ENCODE measurements around the gene SNPH. TPM values are rescaled to one million over a fixed set of nuclear protein-coding genes. Genes with fewer than 3 reads are reported as not detected.

Gene SNPH
- total RNA-seq, 1 donor: 9.4 TPM

GRCh38 chr20:1297486-1297885 is 31.4 kb downstream of the SNPH start:
- Histone ChIP-seq H3K36me3 (ENCODE audit: insufficient read depth, low read length) (no peaks in the 10 kb centered on the region), H3K79me2 (ENCODE audit: insufficient read depth, low read length) (no peaks in the 10 kb centered on the region), H3K4me3 (ENCODE audit: insufficient read depth, low read length) (no peak overlapping the region), H3K27me3 (ENCODE audit: insufficient read depth, low read length) (no peaks in the 10 kb centered on the region), H2AFZ (ENCODE audit: low read length) (no peak overlapping the region), H3K27ac (ENCODE audit: low read depth, low read length) (no peak overlapping the region), H3K4me2 (ENCODE audit: insufficient read depth, low read length) (no peak overlapping the region), H3K9me3 (ENCODE audit: low read depth, low read length) (no peaks in the 10 kb centered on the region), H3K4me1 (ENCODE audit: insufficient read depth, low read length) (peaks cover 8% of the 10 kb centered on the region), H4K20me1 (ENCODE audit: insufficient read depth, low read length) (peaks cover 3% of the 10 kb centered on the region)
- DNase-seq (ENCODE audit: insufficient read length, low spot score, missing footprints): no peak
- no peak for TF ChIP-seq CTCF (IDR thresholded peaks at IDR 0.05; ENCODE audit: extremely low read depth, low read depth, low read length)

GRCh38 chr20:1298166-1298565 is 32.1 kb downstream of the SNPH start:
- no peaks in the 10 kb centered on the region for H3K9me3 ChIP-seq (ENCODE audit: low read depth, low read length)
- no peak for TF ChIP-seq CTCF (IDR thresholded peaks at IDR 0.05; ENCODE audit: extremely low read depth, low read depth, low read length)
- H3K4me3 ChIP-seq (ENCODE audit: insufficient read depth, low read length): no peak overlapping the region
- H3K4me1 ChIP-seq (ENCODE audit: insufficient read depth, low read length): peaks cover 11% of the 10 kb centered on the region
- H2AFZ ChIP-seq (ENCODE audit: low read length): no peak overlapping the region
- no peaks in the 10 kb centered on the region for H3K27me3 ChIP-seq (ENCODE audit: insufficient read depth, low read length)
- no peaks in the 10 kb centered on the region for H3K36me3 ChIP-seq (ENCODE audit: insufficient read depth, low read length)
- H3K79me2 ChIP-seq (ENCODE audit: insufficient read depth, low read length): no peaks in the 10 kb centered on the region
- no peak overlapping the region for H3K4me2 ChIP-seq (ENCODE audit: insufficient read depth, low read length)
- no peak for DNase-seq (ENCODE audit: insufficient read length, low spot score, missing footprints)
- no peak overlapping the region for H3K27ac ChIP-seq (ENCODE audit: low read depth, low read length)
- H4K20me1 ChIP-seq (ENCODE audit: insufficient read depth, low read length): peaks cover 1% of the 10 kb centered on the region

- Histone ChIP-seq H3K27ac (ENCODE audit: low read depth, low read length) (no peak overlapping the region), H3K79me2 (ENCODE audit: insufficient read depth, low read length) (no peaks in the 10 kb centered on the region), H4K20me1 (ENCODE audit: insufficient read depth, low read length) (no peaks in the 10 kb centered on the region), H3K27me3 (ENCODE audit: insufficient read depth, low read length) (no peaks in the 10 kb centered on the region), H3K4me2 (ENCODE audit: insufficient read depth, low read length) (no peak overlapping the region), H3K36me3 (ENCODE audit: insufficient read depth, low read length) (no peaks in the 10 kb centered on the region), H3K9me3 (ENCODE audit: low read depth, low read length) (no peaks in the 10 kb centered on the region), H2AFZ (ENCODE audit: low read length) (no peak overlapping the region), H3K4me1 (ENCODE audit: insufficient read depth, low read length) (peaks cover 11% of the 10 kb centered on the region), H3K4me3 (ENCODE audit: insufficient read depth, low read length) (no peak overlapping the region)
- DNase-seq (ENCODE audit: insufficient read length, low spot score, missing footprints): no peak
- no peak for TF ChIP-seq CTCF (IDR thresholded peaks at IDR 0.05; ENCODE audit: extremely low read depth, low read depth, low read length)
Measured at GRCh38 chr20:1298888-1299511, 32.9 kb downstream of the SNPH start.

GRCh38 chr20:1299522-1299921 is 33.4 kb downstream of the SNPH start:
- Histone ChIP-seq H3K4me1 (ENCODE audit: insufficient read depth, low read length) (peaks cover 11% of the 10 kb centered on the region), H3K27ac (ENCODE audit: low read depth, low read length) (no peak overlapping the region), H3K9me3 (ENCODE audit: low read depth, low read length) (no peaks in the 10 kb centered on the region), H2AFZ (ENCODE audit: low read length) (no peak overlapping the region), H3K4me3 (ENCODE audit: insufficient read depth, low read length) (no peak overlapping the region), H3K4me2 (ENCODE audit: insufficient read depth, low read length) (no peak overlapping the region), H3K79me2 (ENCODE audit: insufficient read depth, low read length) (no peaks in the 10 kb centered on the region), H3K36me3 (ENCODE audit: insufficient read depth, low read length) (no peaks in the 10 kb centered on the region), H3K27me3 (ENCODE audit: insufficient read depth, low read length) (no peaks in the 10 kb centered on the region), H4K20me1 (ENCODE audit: insufficient read depth, low read length) (no peaks in the 10 kb centered on the region)
- DNase-seq (ENCODE audit: insufficient read length, low spot score, missing footprints): no peak
- TF ChIP-seq CTCF (IDR thresholded peaks at IDR 0.05; ENCODE audit: extremely low read depth, low read depth, low read length): peak; percentile 12

Measured in osteoblast (primary cell).